Measurements from ENCODE around the gene LNPEP. TPM values are rescaled to one million over a fixed set of nuclear protein-coding genes. Genes with fewer than 3 reads are reported as not detected.

Gene LNPEP
- 159 TPM for total RNA-seq (ENCODE audit: insufficient read depth, low replicate concordance)

DNA sequence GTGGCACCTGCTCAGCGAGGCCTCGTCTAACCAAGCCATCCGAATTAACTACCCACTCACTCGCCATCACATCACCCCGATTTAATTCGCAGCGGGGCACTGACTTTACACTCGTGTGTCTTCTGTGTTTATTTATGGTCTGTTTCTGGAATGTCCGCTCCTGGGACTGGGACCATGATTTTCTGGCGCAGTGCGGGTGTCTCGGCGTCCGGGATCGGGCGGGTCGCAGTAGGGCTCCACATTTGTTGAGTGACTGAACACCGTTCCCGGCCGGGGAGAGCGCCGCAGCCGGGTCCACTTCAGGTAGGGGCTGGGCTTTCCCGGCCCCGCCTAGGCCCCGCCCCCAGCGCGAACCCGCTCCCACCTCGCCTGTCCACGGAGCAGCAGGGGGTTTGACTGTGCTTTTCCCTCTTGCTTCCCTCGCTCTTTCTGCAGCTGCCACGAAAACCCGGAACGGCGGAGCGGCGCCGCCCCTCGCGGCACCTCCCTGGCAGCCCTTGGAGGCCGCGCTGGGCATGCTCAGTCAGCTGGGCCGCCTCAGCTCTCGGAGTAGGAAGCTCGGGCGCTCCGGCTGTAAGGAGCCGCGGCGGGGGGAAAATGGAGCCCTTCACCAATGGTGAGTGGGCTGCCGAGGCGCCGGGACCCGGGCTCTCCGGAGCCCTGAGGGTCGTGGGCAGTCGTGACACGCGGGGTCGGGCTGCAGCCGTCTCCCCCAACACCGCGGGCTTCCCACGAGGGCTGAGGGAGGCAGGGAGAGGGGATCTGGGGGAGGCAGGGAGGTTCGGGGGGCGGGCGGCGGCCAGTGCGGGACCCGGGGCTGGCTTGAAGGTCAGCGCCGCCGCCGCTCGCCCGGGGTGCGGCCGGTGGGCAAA is at the start of gene LNPEP:
LNPEP (plus strand) TSS at position 522 of the 872 bp plus-strand sequence; CDS start at position 598, 76 bp downstream.
- DNase-seq (ENCODE audit: low spot score): peak; percentile 99

DNA sequence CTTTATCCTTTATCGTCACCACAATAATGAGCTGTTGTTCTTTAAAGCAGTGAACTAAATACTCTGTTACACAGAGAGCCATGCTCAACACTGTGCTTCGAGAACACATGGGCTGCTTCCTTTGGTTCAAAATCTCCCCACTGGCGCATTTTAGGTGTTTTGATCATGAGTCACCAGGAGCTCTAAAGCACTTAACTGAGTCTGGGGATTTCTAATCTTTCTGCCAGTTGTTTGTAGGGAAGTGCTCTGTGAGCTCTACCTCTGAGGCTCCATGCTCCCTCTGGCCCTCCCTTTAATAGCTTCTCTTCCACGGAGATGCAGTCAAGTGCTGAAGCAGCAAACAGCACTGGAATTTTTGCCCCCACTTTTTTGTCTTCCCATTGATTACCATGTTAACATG is 42.5 kb upstream of the LNPEP start:
- peak; percentile 85 for DNase-seq (ENCODE audit: low spot score)

DNA sequence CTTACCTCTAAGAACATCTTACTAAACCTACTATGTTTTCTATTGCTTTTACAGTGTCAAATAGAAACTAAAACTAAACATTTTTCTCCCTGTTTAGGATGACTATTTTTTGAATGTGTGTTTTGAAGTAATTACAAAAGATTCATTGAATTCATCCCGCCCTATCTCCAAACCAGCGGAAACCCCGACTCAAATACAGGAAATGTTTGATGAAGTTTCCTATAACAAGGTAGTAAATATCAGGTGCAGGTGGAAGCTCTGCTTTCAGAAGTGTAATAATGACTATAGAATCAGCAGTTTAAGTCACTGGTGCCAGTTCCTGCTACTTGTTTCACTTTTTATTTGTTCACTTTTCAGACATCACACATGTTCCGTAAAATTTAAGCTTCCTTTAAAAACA is 39.6 kb upstream of the LNPEP start:
- no peak for DNase-seq (ENCODE audit: low spot score)

DNA sequence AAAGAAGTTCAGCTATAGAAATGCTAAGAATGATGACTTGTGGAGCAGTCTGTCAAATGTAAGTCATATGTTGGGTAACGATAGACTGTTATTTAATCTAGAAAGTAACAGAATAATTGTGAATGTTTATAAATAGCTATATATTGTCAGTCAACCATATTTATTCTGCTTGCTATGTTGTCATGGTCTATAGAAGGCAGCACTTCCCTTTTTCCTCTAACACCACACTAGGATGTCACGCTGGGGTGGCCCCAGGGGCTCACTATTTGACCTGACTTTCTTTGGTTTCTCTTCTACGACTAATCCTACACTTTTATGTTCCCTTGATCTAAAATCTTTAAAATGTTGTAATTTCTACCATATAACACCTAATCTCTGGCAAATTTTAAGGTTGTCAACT is 39.1 kb upstream of the LNPEP start:
- DNase-seq (ENCODE audit: low spot score): no peak

DNA sequence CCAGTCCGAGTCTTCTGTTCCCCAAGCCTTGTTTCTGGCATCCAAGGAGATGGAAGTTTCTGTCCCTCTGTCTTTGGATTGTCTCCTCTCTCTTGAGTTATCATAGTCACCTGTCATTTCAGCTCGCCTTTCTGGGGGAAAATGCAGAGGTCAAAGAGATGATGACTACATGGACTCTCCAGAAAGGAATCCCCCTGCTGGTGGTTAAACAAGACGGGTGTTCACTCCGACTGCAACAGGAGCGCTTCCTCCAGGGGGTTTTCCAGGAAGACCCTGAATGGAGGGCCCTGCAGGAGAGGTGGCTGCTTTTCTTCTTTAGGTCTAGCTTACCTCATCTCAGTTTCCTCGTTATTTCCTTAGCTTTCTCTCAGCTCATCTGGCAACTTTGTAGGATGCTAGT is 34.5 kb upstream of the LNPEP start:
- no peak for DNase-seq (ENCODE audit: low spot score)

DNA sequence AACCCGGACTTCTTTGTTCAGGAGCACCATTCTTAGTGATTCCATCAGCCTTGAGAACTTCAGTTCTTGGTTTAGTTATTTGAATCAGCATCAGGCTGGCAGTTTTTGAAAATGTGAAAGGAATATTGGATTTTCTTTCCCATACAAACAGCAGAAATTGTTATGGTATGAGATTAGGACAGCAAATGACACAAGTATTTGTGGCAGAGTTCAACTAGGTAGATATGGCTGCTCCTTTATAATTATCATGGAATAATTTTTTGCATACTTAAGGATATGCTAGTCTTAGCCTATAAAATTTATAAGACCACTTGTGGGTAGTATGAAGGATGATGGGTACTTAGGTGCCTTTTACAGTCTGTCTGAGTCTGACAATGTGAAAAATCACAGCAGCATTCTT is 34.0 kb upstream of the LNPEP start:
- DNase-seq (ENCODE audit: low spot score): no peak

DNA sequence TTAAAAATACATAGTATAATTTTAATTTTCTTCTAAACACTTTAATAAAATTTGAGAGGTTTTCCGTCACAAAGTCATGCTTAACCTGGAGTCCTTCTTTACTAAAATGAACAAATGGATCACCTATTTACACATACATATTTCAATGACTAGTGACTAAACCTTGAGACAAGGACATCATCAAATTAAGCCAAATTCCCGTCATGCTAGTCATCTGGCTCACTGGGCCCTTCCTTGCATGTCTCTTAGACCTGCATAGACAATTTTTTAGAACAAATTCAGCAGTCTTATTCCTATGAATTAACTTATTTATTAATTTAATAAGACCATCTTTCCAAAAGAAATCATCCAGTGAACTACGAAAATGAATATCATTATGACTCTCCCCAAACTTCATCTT is 33.0 kb upstream of the LNPEP start:
- DNase-seq (ENCODE audit: low spot score): no peak

DNA sequence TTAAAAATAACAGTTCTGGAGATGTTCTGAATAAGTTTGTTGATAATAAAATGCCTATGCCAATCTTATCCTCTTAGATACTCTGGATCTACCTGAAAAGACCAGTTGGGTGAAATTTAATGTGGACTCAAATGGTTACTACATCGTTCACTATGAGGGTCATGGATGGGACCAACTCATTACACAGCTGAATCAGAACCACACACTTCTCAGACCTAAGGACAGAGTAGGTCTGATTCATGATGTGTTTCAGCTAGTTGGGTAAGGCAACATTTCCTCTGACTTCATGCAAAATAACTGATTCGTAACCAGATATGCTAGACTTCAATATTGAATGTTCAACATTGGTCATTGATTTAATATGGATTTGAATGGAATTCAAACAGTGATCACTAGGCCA is 32.6 kb upstream of the LNPEP start:
- no peak for DNase-seq (ENCODE audit: low spot score)

DNA sequence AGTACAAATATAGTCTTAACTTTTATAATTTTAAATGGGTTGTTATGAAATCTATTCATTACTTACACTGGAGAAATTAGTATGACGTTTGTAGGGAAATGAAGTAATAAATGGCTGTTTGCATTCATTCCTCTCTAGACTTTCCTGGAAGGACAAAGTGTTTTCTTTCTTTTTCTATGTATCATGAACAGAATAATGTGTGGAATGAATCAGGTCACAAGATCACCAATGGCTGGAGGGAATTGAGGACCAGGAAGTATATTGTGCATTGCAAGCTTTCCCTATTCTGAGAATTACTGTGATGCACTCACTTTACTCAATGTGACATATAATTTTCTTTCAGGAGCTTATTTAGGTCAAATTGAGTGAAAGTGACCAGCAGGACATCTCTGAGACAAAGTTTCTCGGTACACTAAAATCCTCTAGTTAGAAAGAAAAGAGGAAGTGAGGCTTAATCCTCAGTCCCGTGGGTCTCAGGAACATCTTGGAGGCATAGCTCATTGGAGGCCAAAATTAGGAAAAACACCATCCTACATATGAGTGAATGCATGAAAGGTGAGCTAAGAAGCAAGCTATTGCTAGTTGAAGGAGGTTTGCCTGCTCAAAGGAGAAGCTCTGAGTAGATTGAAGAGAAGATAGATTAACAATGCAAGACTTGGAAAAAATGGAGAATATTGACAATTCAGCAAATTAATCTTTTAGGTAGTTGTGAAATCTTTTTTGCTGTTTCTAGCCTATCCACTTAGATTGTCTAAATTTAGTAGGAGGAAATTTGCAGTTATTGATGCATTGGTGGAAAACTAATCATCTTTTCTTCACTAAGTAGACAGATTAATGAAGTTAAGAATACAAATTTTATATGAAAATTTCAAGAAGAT is 31.6 kb upstream of the LNPEP start:
- no peak for DNase-seq (ENCODE audit: low spot score)

DNA sequence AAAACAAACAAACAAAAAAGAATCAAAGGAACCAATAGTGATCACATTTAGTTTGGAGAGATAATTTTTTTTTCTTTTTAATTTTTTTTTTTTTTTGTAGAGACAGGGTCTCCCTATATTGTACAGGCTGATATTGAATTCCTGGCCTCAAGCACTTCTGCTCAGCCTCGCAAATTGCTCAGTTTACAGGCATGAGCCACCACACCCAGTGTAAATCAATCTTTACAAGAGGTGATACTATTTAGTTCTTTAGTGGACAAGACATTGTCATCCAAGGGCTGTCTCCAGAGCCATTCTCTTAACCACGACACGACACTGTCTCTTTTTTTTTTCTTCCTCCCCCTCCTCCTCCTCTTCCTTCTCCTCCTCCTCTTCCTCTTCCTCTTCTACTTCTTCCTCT is 30.0 kb upstream of the LNPEP start:
- no peak for DNase-seq (ENCODE audit: low spot score)

DNA sequence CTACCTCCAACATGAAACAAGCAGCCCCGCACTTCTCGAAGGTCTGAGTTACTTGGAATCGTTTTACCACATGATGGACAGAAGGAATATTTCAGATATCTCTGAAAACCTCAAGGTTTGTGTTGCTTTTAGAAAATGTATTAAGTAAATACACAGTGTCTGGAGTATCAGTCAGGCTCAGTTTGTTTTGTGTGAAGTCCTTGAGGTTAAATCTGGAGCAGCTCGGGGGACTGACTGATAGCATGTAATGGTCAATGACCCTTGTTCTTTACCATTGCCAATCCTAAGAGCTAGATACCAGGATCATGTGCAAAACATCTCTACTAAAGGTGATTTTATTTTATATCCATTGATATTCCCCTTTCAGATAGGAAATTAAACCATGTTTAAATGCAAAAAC is 26.9 kb upstream of the LNPEP start:
- DNase-seq (ENCODE audit: low spot score): no peak

DNA sequence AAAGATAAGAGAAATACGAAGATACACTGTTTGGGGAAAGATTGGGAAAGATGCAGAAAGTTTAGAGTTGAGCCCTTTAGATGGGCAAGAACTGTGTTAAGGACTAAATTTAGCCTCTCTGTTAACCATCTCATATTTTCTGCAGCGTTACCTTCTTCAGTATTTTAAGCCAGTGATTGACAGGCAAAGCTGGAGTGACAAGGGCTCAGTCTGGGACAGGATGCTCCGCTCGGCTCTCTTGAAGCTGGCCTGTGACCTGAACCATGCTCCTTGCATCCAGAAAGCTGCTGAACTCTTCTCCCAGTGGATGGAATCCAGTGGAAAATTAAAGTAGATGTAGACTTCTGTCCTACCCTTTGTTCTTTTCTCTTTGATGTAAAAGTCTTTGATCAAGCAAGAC is 26.4 kb upstream of the LNPEP start:
- no peak for DNase-seq (ENCODE audit: low spot score)

DNA sequence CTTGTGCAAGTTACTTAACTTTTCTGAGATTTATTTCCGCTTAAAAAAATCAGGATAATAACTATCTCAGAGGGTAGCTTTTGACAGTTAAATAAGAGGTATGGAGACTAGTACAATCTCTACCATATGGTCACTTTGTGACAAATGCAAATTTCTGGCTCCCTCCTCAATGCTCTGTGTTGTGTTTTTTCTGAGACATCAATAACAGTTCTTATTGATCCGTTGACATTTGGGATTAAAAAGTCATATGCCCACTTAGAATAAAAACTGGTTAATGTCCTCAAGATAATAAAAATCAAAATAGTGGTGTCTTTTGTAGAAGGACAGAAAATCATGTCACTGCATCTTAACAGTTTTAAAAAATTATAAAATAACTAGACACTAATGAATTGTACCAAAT is 24.7 kb upstream of the LNPEP start:
- DNase-seq (ENCODE audit: low spot score): no peak

DNA sequence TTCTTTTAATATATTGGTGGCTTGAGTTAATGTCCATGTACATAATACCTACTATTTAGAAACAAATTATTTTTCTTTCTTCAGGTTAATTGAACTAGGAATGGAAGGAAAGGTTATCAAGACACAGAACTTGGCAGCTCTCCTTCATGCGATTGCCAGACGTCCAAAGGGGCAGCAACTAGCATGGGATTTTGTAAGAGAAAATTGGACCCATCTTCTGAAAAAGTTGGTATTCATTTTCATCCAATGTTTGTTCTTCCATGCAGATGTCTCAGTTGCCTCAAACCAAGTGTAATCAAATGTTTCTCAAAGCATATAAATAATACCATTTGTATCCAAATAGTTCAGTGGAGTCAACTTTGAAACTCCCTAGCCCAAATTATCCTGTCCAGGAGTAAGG is 22.6 kb upstream of the LNPEP start:
- DNase-seq (ENCODE audit: low spot score): no peak

DNA sequence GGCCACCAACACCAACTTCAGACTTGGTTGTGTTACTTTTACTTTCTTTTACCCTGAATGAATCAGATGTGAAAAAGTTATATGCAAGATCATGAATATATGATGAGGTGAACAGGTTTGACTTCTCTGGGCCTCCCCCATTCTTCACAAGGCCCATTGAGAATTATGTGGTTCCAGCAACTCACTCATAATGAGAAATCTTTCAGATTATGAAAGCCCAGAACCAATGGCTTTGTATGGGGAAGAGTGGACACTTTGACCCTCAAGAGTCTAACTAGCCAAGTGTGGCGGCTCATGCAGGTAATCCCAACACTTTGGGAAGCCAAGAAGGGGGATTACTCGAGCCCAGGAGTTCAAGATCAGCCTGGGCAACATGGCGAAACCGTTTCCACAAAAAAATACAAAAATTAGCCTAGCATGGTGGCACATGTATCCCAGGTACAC is 16.1 kb upstream of the LNPEP start:
- DNase-seq (ENCODE audit: low spot score): no peak

DNA sequence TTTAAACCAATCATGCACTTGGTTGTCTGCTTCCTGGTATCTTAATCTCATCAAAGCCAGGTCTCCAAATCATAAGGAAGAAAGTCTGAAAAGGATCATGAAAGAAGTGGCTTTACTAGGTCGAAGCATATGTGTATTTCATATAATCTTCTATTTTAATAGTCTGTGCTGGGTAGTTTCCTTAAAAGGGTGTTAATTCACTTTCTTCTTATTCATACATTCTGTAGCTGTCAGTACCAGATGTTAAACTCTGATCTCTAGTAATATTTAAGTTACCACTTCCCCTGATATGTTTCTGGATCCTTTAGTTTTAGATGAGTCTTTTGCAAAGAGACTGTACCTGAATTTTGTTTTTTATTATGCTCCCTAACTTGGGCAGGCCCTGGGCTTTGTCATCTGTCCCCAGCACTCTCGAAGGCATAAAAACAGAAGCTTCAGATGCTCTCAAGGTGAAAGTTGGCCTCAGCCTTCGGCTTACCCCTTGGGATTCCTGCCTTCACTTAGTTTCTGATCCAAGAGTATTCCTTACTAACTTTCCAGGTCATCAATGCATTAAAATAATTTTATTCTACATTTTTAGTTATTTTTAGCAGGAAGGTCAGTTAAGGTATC is 15.0 kb upstream of the LNPEP start:
- no peak for DNase-seq (ENCODE audit: low spot score)

DNA sequence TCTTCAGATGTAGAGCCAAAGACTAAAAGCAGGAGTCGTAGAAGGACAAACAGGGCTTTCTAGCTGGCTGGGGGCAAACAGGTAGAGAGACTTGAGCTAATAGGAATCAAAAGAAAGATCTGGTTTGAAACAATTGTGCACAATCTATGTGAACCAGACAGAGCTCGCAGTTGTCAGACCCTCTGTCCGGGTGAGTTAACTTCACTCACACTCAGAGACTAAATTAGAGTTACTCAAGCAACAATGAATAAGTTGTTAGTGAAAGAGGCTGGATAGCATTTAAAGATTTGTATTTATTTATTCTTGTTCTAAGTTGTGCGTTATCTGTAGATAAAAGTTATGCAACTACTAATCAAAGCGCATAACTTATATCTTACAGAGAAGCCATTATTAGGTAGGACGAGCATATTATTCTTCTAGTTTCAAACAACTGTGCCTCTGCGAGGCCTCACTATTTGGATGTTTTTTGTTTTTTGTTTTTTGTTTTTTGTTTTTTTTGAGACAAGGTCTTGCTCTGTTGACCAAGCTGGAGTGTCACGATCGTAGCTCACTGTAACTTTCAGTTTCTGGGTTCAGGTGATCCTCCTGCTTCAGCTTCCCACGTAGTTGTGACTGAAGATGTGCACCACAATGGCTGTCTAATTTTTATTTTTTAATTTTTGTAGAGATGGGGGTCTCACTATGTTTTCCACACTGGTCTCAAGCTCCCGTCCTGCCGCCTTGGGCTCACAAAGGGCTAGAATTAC is 13.2 kb upstream of the LNPEP start:
- no peak for DNase-seq (ENCODE audit: low spot score)

DNA sequence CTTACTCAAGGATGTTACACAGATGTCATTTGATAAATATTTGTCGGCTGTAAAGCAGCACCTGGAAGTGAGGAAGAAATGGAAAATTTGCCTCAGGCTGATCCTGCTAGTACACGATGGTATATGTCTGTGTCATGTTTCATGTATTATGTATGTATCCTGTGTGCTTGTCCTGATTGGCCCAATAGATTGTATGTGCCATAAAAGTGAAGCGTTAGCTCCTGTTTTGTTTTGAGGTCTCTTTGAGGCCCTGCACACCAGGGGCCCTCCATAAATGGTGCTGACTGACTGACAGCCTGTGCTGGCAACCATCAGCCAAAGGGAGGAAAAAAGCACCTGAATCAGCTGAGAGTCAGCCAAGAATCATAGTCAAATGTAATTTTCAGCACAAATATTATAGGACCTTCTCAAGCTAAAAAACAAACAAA is 11.8 kb upstream of the LNPEP start:
- peak; percentile 40 for DNase-seq (ENCODE audit: low spot score)

DNA sequence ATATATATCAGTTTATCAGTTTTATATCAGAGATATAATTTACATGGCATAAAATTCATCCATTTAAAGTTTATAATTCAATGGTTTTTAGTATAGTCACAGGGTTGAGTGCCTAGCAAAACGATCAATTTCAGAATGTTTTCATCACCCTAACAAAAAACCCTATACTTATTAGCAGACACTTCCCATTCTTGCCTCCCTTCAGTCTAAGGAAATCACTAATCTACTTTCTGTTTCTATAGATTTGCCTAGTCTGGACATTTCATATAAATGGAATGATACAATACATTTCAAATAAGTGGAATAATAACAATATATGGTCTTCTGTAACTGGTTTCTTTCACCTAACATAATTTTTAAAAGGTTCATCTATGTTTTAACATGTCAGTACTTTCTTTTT is 9.6 kb upstream of the LNPEP start:
- no peak for DNase-seq (ENCODE audit: low spot score)

DNA sequence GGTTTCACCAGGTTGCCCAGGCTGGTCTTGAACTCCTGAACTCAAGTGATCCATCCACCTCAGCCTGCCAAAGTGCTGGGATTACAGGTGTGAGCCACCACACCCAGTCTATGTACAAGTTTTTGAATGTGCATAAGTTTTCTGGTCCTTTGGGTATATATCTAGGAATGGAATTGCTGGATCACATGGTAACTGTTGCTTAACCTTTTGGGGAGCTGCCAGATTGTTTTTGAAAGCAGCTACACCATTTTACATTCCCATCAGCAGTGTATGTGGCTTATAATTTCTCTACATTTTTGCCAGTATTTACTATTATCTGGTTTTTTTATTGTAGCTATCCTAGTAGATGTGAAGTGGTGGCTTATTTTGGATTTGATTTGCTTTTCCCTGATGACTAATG is 8.9 kb upstream of the LNPEP start:
- no peak for DNase-seq (ENCODE audit: low spot score)

DNA sequence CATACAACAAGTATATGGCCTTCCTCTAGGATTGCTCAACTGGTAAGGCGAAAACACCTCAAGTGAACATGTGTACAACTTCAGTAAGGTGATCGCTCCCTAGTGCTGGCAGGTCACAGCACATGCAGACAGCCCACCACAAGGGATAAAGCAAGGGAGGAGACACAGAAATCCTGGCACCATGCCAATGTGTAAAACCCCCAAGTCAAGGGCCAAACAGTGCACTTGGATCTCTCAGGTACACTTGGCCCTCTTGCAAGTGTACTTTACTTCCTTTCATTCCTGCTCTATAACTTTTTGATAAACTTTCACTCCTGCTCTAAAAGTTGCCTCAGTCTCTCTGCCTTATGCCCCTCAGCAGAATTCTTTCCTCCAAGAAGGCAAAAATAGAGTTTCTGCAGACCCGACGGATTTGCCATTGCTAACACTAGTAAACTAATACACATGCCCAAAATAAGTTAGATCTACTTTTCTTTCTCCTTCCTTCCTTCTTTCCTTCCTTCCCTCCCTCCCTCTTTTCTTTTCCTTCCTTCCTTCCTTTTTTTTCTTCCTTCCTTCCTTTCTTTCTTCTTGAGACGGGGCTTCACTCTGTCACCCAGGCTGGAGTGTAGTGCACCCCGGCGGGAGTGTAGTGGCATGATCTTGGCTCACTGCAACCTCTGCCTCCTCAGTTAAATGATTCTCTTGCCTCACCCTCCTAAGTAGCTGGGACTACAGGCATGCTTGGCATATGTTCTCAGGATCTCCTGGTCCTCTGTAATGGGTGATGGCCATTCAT is 6.8 kb upstream of the LNPEP start:
- no peak for DNase-seq (ENCODE audit: low spot score)
